HG03139 (cell line): Measurements from ENCODE around the gene CBX2.

ENCODE experiments used
- ATAC-seq: cut with Tn5 transposase; IDR thresholded peaks from one replicate; pipeline ENCODE4 v1.9.1; 2021; ENCODE audit not compliant: unreplicated experiment

Gene CBX2

DNA sequence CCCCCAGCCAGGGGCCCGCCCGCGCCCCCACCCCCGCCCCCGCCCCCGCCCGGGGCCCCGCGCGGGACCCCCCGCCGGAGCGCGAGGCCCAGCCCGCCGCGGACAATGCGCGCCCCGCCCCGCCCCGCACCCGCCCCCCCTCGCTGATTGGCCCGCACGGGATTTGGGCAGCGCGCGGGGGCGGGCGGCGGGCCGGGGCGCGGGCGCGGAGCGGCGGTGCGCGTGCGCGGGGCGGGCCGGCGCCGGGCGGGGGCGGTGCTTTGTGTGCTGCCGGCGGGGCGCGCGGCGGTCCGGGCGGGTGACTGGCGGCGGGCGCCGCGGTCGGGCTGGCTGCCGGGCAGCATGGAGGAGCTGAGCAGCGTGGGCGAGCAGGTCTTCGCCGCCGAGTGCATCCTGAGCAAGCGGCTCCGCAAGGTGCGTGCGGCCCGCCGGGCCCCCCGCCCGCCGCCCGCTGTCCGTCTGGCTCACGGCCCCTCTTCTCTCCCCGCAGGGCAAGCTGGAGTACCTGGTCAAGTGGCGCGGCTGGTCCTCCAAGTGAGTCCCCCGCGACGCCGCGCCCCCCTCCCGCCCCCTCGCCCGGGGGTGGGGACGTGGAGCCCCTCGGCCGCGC, at the start of gene CBX2:
Gene CBX2, plus strand, starts transcription at position 255 of the 610 bp plus-strand sequence. Its CDS starts 88 bp downstream, at position 343.
- ATAC-seq: peak; percentile 60

DNA sequence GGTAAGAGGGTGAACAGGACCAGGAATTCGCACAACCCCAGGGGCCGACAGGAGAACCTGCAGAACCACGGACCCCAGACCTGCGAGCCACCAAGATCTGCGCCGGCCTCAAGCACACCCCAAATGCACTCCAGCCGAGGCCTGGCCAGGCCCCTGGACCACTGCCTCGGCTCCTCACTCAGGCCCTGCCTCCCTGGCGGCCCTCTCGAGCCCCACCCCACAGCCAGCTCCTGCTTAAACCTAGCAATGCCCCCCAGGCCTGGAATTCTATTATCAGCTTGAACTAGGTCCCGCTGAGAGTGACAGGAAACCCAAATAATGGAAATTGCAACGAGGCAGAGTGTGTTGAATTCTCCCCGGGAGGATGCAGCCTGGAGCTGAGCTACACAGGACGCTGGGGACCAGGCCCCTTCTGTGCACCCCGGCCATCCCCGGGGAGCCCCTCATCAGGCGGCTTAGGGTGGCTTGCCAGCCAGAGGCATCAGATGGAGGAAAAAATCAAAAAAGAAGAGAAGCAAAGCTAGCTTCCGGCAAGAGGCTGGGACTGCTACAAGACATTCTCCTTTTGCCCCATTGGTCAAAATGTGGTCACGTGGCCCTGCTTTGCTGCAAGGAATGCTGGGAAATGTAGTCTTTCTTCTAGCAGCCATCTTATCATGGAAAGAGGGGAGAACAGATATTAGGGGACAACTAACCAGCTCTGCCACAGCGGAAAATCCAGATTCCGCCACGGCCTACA, 49.6 kb upstream of the CBX2 start:
- ATAC-seq: no peak

DNA sequence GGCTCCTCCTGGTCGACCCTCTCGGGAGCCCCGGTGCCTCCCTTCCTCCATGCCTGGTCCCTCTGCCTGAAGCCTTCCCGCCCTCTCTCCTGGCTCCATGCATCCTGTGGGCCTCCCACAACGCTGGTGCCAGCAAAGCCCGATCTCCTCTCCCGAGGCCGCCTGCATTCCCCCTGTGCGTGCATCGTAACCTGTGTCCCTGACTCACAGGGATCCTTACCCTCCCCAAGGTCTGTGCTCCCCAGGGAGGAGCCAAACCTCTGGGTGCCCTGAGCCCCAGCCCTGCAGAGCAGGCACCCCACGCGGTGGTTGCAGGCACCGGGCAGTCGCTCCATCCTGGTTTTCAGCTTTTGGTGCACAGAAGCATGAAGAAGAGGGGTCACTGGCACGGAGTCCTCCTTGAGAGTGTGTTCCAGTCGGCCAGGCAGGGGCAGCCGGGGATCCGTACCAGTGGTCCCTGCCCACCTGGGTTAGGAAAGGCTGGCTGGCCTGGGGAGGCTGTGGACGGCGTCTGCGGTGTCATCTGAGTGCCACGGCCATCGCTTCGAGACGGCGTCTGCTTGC, 49.0 kb upstream of the CBX2 start:
- no peak for ATAC-seq

DNA sequence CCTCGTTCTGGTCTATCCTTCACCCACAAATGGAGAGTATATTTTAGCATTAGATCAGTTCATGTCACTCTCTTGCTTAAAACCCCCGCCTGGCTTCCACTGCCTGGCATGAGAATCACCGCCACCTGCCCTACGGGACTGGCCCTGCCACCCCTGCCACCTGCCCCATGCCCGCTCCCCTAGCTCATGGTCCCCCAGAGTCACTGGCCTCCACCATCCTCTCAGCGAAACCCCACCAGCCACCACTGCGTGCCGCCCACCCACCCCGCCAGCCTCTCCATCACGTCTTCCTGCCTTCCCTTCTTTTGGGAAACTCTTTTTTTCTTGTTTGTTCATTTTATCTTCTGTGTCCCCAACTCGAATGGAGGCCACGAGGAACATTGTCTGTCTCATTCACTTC, 48.2 kb upstream of the CBX2 start:
- no peak for ATAC-seq

DNA sequence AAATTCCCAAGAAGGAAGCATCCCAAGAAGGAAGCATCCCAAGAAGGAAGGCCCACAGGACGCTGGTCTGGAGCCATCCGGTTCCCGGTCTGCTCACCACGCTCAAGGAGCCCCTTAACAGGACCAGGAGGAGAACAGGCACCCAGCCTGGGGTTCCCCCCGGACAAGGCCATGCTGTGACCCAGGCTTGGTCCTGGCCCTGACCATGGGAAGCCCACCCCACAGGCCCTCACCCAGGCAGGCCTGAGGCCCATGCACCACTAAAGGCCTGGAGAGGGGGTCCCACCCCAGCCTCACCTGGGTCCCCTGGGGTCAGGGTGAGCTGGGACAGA, 47.5 kb upstream of the CBX2 start:
- ATAC-seq: no peak

DNA sequence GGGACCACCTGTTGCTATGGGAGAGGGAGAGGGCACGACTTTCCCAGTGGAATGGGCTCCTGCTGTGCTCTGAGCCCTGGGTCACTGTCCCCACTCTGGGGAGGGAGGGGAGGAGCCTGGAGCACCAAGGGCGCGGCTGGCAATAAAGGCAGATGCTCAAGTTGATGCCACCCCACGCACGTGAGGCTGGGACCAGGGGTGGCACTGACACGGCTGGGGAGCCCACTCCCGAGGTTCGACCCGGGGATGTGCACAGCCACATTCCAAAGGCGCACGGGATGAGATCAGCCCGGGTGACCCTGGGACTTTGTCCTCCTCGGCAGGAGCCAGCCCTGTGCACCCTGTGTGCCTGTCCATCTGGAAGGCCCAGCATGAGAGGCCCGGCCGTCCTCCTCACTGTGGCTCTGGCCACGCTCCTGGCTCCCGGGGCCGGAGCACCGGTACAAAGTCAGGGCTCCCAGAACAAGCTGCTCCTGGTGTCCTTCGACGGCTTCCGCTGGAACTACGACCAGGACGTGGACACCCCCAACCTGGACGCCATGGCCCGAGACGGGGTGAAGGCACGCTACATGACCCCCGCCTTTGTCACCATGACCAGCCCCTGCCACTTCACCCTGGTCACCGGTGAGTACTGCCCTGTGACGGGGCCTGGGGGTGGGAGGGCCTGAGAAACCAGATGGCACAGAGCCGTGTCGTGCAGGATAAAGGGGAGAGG, 47.0 kb upstream of the CBX2 start, which contains the start of gene ENPP7:
Gene ENPP7, plus strand, starts transcription at position 175 of the 715 bp plus-strand sequence. Its CDS starts 197 bp downstream, at position 372.
- no peak for ATAC-seq

DNA sequence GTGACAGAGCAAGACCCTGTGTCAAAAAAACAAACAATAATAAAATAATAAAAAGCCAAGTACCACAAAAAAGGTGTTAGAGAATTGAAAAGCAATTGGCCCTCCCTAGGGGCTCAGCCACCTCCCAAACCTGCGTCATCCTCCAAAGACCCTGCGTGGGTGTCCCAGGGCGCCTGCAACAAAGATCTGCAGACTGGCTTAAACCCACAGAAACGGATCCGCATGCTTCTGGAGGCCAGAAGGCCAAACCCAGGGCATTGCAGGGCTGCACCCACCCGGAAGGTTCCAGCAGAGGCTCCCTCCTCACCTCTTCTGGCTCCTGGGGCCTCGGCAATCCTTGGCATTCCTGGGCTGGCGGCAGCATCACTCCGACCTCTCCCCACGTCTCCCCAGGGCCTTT, 45.7 kb upstream of the CBX2 start:
- no peak for ATAC-seq

DNA sequence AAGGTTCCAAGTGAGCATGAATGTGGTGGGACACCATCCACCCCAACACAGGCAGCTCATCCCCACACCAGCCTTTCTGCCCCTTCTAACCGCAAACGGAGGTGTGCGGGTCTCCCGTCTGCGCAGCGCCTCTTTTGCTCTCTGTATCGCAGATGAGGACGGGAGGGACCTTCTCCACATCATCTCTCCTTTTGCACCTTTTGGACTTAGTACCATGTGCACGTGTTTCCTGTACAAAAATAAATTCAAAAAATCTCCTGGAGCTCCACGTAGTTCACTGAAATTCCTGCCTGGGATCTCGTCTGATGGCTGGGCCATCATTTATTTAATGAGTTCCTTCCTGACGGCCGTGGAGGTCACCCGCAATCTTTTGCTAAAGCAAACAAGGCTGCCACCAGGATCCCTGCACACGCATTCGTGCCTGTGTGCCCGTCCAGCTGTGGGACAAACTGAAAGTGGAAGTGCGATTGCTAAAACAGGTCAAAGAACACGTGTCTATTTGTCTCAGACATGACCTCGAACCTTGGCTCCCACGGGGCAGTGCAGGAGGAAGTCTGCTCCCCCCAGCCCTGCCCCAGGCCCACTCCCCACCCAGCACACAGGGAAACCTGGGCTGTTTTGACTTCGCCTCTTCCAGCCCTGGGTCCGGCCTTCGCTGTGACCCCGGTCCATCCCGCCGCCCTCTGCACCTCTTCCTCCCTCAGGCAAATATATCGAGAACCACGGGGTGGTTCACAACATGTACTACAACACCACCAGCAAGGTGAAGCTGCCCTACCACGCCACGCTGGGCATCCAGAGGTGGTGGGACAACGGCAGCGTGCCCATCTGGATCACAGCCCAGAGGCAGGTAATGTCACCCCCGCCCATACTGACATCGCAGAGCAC, 44.9 kb upstream of the CBX2 start:
- no peak for ATAC-seq

DNA sequence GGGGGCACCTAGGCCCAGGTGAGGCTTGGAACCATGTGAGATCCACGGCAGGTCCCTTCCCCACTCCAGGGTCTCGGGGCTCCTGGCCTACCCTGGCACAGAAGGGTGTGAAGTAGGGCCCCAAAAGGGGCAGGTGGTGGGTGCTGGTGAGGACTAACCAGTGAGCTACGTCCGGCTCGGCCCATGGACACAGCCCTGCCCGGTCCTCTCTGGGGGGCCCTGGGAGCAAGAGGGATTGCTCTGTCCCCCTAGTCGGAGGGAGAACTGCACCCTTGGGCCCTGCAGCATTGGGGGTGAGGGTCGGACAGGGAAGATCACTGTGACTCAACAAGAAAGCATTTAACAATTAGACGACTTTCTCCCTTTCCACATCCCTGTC, 44.3 kb upstream of the CBX2 start:
- no peak for ATAC-seq

DNA sequence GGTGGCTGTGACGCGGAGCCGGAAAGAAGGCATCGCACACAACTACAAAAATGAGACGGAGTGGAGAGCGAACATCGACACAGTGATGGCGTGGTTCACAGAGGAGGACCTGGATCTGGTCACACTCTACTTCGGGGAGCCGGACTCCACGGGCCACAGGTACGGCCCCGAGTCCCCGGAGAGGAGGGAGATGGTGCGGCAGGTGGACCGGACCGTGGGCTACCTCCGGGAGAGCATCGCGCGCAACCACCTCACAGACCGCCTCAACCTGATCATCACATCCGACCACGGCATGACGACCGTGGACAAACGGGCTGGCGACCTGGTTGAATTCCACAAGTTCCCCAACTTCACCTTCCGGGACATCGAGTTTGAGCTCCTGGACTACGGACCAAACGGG, 42.9 kb upstream of the CBX2 start:
- ATAC-seq: no peak

DNA sequence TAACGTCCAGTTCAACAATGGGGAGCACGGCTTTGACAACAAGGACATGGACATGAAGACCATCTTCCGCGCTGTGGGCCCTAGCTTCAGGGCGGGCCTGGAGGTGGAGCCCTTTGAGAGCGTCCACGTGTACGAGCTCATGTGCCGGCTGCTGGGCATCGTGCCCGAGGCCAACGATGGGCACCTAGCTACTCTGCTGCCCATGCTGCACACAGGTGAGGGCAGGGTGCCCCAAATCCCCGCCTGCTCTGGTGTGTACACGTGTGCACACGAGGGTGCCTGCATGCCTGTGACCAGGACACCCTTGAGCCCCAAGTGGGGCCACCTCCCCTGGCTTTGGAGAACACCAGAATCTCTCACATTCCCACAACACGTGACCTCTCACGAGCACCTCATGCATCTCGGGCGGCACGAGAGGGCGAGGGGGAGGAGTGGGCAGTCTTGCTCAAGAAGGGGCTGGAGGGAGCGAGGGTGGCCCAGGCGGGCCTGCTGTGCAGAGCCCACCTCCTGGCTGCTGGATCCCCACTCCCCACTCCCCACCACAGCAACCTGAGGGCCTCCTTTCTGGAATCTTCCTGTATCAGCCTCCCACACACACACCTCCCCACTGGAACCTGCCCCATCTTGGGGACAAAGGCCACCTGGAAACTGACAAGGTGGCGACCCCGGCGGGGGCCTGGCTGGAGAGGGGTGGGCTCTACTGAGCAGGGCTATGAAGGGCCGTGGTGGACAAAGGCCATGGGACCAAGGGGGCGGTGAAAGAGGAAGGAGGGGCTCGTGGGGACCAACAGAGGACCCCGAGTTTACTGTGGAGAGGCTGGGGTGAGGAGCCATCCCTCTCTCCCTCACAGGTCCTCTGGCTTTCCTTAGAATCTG, 40.7 kb upstream of the CBX2 start:
- no peak for ATAC-seq

DNA sequence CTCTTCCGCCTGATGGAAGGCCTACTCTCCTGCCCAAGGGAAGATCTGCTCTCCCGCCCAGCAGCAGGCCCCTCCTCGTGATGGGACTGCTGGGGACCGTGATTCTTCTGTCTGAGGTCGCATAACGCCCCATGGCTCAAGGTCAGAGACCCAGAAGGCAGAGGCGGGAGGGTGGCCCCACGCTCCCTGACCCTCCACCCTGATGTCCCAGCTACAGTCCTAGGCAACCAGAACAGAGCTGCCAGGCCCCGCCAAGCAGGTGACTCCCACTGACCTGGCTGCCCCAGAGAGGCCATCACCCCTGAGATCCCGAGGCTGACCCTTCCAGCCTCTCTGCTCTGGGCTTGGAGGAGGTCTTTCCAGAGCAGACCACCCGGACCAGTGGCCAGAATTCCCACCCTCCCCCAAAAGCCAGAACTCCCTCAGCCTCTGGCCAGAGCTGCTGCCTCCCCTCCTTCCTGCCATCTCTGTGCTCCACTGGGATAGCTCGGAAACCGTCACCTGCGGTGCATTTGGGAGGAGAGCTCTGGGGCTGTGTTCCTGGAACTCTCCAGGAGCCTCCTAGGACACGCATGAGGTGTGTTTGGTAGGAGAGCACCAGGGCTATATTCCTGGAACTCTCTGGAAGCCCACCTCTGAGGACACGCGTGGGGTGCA, 39.9 kb upstream of the CBX2 start:
- no peak for ATAC-seq

DNA sequence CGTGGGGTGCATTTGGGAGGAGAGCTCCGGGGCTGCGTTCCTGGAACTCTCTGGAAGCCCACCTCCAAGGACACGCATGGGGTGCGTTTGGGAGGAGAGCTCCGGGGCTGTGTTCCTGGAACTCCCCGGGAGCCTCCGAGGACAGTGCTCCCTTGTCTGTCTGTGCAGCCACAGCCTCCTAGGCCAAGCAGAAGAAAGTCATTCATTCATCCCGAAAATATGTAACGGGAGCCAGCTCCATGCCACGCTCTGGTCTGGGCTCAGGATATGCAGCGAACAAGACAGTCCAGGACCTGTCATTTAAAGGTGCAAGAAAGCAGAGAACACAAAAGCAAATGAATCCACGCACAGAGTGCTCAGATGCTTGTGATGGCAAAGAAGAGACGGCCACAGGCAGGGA, 39.3 kb upstream of the CBX2 start:
- ATAC-seq: no peak

DNA sequence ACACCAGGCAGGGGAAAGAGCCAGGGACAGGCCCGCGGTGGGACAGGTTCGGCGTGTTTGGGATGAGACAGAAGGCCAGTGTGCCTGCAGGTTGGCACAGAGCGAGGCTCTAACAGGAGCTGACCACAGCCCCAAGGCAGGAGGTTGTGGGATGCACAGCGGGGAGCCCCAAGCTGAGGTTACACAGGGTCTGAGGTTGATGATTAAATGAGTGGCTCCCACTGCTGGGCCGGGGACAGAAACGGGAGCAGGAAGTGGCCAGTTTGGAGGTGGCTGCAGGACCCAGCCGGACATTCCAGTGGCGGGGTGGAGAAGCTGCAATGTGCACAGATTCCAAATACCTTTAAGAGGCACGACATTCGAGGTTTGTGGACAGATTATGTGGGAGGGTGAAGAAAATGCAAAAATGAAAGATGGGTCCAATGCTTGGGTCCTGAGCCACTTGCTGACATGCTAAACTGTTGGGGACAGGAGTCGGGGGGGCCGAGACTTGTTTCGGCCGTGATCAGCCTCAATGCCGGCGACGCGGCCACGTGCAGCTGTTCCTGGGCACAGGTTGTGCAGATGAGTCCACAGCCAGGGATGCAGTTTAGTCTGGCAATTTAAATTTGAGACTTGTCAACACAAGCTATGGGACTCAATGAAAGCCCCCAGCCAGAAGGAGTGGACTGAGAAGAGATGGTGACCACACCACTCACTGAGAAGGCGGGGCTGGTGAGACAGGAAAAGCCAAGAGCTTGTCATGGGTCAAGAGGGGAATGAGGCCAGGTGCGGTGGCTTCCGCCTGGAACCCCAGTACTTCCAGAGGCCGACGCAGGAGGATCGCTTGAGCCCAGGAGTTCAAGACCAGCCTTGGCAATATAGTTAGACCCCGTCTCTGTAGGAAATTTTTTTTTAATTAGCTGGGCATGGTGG, 38.5 kb upstream of the CBX2 start:
- no peak for ATAC-seq

DNA sequence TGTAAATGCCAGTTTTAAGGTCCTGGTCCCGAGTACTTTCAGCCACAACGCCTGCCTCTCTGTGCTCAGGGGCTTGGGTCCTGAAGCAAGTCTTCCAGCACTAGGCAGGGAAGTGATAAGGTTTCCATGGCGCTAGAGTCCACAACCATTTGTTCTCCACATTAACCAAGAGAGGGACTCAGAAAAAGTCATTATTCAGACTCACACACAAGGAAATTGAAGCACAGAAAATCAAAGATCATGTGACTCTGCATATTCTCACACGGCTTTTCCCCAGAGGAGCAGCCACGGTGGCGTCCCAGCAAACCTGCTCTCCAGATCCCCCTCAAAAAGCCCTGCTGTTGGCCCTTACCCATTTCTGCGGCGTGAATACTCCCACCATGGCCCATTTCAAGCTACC, 37.5 kb upstream of the CBX2 start:
- ATAC-seq: no peak

DNA sequence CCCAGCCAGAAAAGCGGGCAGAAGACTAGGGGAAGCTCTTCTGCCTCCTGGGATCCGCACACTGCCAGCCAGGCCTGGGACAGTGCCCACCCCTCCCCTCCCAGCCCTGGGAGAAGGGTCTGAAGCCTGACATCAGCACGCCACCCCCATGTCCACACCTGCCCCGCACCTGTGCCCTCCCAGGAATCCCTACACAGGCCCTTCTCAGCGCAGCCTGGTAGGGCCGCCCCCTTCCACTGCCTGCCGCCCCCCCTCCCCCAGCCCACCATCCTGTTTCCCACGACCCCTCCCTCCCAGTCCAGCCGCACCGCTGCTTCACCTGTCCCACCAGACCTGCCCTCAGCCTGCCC, 36.6 kb upstream of the CBX2 start:
- no peak for ATAC-seq

DNA sequence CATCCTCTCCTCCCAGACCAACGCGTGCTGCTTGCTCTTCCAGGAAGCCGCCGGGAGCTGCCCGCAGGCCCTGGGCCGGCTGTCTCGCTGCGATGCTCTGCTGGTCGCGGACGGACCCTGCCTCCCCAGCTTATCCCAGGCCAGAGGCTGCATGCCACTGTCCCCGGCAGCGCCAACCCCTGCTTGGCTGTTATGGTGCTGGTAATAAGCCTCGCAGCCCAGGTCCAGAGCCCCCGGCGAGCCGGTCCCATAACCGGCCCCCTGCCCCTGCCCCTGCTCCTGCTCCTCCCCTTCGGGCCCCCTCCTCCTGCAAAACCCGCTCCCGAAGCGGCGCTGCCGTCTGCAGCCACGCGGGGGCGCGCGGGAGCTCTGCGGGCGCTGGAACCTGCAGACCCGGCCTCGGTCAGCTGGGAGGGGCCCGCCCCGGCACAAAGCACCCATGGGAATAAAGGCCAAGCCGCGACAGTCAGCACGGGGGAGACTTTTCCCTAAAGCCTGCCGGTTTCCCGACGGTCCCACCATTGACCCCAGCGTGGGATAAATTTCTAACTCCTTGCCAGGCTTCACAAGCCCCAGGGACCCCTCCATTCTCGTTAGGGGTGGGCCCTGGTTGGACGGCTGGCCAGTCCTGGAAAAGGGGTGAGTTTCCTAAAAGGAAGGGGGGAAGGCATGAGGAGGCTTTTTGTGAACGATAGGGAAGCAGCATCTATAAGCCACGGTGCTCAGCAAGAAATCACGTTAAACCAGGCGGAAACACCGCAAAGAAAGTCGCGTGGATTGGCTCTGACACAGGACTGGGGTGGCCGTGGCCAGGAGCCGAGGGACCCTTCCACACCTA, 36.0 kb upstream of the CBX2 start:
- no peak for ATAC-seq

DNA sequence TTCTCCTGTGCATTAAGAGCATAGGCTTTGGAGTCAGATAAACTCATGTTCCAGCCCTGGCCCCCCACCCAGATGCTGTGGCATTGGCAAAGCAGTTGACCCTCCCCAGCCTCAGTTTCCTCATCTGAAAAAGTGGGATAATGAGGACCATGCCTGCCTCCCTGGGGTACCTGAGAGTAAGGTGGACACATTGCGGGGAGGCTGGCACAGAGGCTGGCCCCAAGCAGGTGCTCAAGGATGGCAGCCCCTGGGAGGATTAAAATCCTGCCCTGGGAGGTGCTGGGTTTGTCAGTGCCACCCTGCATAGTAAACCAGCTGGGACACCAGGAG, 35.4 kb upstream of the CBX2 start:
- ATAC-seq: no peak
